GF-D8 (cell line): Measurements from ENCODE around the gene EI24.
A peak's percentile ranks its signal among the peaks of the same experiment; 100 is the strongest.

Source experiments
- DNase-seq: peaks from one replicate; lab custom pipeline; 2025; lab: John Stamatoyannopoulos, UW

The EI24 gene

DNA sequence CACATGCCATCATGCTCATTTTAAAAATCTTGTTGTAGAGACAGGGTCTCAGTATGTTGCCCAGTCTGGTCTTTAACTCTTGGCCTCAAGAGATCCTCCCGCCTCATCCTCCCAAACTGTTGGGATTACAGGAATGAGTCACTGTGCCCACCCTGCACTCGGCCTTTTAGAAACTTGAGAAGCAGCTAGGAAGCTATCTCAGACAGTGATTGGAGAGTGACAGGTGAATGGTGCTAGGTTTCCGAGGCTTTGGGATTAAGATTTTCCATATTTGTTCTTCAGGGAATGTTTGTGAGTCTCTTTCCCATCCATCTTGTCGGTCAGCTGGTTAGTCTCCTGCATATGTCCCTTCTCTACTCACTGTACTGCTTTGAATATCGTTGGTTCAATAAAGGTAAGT, 10.5 kb downstream of the EI24 start:
- DNase-seq: no peak

GRCh38 chr11:125583496-125583895, 14.2 kb downstream of the EI24 start:
- no peak for DNase-seq

- DNase-seq: no peak
Observed at GRCh38 chr11:125585487-125585886, 16.2 kb downstream of the EI24 start.

- DNase-seq: no peak
Observed at GRCh38 chr11:125586623-125587022, 17.3 kb downstream of the EI24 start.

DNA sequence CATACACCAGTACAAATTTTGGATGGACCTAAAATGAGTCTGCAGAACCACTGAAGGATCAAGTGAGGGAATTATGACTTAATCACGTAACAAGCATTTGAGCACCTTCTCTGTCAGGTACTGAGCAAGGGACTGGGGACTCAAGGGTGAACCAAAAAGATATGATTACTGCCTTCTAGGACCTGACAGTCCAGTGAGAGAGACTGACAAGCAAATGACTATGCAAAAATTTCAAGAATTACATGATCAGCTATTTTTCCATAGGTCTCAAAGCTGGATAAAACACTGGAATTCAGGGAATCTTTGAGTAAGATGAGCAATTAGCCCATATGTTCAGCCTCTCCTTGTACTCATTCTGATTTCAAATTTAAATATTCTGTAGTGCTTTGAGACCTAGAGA, 18.2 kb downstream of the EI24 start:
- no peak for DNase-seq

DNA sequence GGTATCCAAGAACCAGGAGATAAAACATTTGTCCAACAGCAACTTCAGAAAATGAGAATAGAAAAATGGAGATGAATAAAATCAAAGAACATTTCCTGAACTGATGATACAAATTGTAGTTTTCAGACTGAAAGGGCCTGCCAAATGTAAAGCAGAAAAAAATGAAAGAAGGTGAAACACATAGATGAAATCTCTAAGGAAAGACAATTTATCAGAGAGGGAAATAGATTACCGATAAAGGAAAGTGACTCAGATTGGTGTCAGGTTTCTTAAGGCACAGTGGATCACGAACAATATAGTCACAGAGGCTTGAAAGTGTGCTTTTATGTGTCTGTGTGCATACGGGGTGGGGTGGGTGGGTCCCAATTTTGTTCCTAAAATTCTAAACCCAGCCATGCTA, 19.2 kb downstream of the EI24 start:
- DNase-seq: no peak

GRCh38 chr11:125591649-125592304, 22.5 kb downstream of the EI24 start:
- no peak for DNase-seq

DNA sequence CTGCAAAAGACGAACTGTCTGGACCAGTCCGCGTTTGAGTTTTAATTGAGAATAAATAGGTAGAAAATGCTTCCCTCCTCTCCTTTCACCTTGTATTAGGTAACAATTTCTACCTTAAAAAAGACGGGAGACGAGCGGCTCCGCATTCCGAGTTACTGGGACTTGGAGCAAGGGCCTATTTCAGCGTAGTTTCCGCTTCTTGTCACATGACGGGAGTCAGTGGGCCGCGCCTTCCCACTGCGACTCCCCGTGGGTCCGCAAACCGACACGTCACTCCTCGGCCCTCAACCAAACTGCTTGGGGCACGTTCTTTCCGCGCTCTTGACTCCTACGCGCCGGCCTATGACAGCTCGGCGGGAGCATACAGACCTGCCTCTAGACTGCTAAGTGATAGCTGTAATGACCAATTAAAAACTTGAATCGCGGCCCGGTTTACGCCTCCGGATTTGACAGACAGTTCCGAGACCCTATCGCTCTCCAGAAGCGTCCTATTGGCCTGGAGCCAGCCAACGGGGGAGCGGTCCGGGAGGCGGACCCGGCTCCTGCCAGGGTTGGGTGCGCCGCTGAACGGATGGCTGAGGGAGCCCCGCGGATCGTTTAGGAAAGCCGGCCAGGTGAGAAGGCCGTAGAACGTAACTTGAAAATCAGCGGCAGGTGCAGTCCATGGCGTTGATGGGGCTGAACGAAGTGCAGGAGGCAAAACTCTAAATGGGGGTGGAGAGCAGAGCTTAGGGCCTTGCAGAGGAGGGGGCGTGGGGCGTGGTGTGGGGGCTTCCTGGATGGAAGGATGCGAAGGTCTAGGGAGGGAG, 23.2 kb downstream of the EI24 start, which contains the start of gene STT3A:
Gene STT3A (plus strand): TSS at position 548 of the 809 bp plus-strand sequence. CDS start 3,064 bp downstream, outside the sequence.
- DNase-seq: peak; percentile 100

DNA sequence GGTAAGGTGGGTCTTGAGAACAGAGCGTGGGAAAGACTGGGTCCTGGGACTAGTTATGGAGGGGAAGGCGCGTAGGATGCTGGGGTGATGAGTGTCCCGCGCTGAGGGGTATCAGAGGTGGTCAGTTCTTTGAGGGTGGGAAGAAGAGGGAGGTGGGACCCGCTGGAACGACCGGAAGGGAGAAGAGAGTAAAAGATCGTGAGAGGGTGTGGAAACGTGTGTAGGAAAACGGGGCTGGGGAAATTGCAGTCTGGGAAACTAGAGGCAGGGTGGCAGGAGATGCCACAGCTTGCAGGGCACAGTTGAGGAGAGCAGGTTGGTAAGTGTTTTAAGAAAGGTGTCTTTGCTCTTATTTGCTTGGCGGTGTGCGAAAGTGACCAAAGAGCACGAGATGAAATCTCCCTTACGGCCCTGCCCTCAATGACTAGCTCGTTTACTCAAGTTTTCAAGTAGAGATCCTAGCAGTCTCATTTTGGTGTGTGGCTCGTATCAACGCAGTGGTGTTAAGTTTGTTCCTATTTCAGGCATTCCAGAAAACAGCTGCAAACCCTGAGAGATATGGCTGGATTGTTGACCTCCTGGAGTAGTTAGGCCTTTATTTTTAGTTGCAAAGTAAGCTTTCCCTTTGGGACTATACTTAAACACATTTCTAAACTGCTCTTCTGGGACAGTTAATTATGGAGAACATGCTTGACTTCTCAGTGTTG, 24.0 kb downstream of the EI24 start:
- DNase-seq: no peak

- DNase-seq: no peak
Observed at GRCh38 chr11:125594958-125595357, 25.7 kb downstream of the EI24 start.

- no peak for DNase-seq
Observed at GRCh38 chr11:125600663-125601062, 31.4 kb downstream of the EI24 start.

- DNase-seq: no peak
Observed at GRCh38 chr11:125603207-125603606, 33.9 kb downstream of the EI24 start.

GRCh38 chr11:125605417-125605816, 36.1 kb downstream of the EI24 start:
- DNase-seq: no peak

- DNase-seq: no peak
Observed at GRCh38 chr11:125609545-125609944, 40.3 kb downstream of the EI24 start.

DNA sequence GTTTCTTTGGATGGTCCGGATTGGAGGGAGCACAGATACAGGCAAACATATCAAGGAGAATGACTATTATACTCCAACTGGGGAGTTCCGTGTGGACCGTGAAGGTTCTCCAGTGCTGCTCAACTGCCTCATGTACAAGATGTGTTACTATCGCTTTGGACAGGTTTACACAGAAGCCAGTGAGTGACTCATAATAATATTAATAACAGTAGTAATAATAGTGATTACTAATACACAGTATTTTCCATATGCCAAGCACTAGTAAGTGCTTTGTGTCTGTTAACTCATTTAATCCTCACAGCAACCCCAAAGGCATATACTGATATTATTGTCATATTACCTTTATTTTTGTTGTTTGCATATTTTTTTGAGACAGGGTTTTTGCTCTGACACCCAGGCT, 49.1 kb downstream of the EI24 start:
- DNase-seq: no peak

GRCh38 chr11:125621995-125622394, 52.7 kb downstream of the EI24 start:
- DNase-seq: peak; percentile 33

- no peak for DNase-seq
Observed at GRCh38 chr11:125623064-125623463, 53.8 kb downstream of the EI24 start.

- DNase-seq: no peak
Observed at GRCh38 chr11:125624756-125625213, 55.5 kb downstream of the EI24 start, which contains the start of gene CHEK1. Gene CHEK1, plus strand, starts transcription at chr11:125625163. Its CDS starts 1,606 bp downstream, at chr11:125626769.

DNA sequence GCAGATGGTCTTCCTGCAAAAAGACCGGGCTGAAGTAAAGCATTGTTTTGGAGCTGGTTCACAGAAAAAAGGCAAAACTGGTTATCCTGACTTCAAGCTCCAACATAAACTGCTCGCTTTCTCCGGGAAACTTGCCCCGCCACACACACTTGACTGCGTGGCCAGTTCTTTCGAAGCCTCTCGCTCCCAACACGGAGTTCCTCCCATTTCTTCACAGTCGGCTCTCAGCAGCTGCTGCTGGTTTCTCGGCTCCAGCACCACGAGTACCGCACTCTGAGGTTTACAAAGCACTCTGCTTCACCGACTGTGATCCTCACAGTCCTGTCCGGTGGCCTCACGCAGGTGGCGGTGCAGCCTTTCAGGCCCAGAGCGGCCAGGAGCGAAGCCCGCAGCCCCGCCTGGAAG, 56.0 kb downstream of the EI24 start:
- no peak for DNase-seq

DNA sequence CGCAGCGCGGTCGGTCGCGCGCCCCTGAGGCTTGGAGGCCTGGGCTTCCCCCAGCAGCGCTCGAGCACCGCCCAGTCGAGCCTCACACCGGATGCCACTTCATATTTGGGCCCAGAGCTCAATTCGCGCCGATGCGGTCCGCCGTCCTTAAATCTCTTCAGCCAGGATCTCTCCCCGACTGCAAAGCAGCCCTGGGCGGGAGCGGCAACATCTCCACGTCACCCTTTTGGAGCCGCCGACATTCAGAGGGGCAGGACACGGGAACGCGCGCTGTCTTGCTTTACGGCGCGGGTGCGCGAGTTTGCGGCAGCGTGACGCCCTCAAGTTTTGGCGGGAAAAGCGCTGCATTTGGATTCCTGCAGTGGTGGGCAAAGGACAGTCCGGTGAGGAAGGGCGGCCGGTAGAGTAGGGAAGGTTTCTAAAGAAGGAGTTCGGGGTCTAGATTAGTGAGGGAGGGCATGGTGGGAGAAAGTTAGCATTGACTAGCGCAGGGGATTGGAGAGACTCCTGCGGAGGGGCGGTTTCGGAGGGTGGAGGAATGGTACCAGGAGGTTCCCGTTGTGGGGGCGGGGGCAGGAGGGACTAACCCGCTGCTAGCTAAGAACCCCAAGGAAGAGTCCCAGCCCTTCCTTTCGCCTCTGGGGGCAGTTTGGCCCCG, 56.5 kb downstream of the EI24 start:
- DNase-seq: peak; percentile 96

DNA sequence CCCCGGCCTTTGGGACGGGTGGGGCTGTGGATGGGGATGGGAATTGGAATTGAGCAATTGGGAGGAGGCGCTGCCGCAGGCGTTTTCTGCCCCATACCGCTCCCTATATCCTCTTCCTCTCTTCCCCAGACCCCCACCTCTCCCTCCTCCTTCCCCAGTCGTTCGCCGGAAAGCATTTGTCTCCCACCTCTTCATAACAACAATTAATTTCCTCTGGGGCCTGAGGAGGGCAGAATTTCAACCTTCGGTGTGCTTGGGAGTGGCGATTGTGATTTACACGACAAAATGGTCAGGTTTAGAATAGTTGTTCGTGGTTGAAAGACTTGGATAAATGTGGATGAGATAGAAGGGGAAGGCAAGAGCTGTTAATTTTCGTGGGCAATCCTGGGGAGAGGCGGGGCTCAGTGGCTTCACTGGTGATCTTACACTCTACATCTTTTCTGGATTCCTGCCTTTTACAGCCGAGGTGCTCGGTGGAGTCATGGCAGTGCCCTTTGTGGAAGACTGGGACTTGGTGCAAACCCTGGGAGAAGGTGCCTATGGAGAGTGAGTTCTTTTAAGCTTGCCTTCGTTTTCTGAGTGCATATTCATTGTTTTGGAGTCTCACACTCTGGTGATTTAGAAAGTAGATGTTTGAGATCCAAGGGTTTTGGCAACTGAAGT, 57.1 kb downstream of the EI24 start:
- DNase-seq: peak; percentile 88
